ENCODE measurements around the gene CNTNAP1.
A peak's percentile ranks its signal among the peaks of the same experiment; 100 is the strongest.
"Not testable (repeated sequence)": the region's sequence is repeated elsewhere in the genome, so short reads cannot be mapped to it uniquely, and the experiment has no call there.

The CNTNAP1 gene

GRCh38 chr17:42651392-42651791 lies 30.9 kb upstream of the CNTNAP1 start:
- no peak for TF ChIP-seq CTCF (IDR thresholded peaks at IDR 0.05; ENCODE audit: low read depth, low read length)
- in situ Hi-C loops (cut with HindIII; ENCODE audit: low sequenced_read_pairs): no loop called here
- H3K4me3 ChIP-seq (ENCODE audit: low read depth, low read length): no peak overlapping the region
- no peak for DNase-seq (ENCODE audit: low read depth, low spot score)

- TF ChIP-seq CTCF (IDR thresholded peaks at IDR 0.05; ENCODE audit: low read depth, low read length): no peak
These were observed 28.9 kb upstream of the CNTNAP1 start for GRCh38 chr17:42653179-42654124.

GRCh38 chr17:42655528-42655927 lies 26.8 kb upstream of the CNTNAP1 start:
- peak; percentile 76 for DNase-seq (ENCODE audit: low read depth, low spot score)
- H3K4me3 ChIP-seq (ENCODE audit: low read depth, low read length): no peak overlapping the region
- TF ChIP-seq CTCF (IDR thresholded peaks at IDR 0.05; ENCODE audit: low read depth, low read length): no peak
- in situ Hi-C loops (cut with HindIII; ENCODE audit: low sequenced_read_pairs): no loop called here

More at GRCh38 chr17:42653179-42654124, 28.9 kb upstream of the CNTNAP1 start:
- in situ Hi-C loops (cut with HindIII; ENCODE audit: low sequenced_read_pairs): no loop called here
- peak overlapping the region; percentile 27 for H3K4me3 ChIP-seq (ENCODE audit: low read depth, low read length)
- DNase-seq (ENCODE audit: low read depth, low spot score): peak; percentile 73

- DNase-seq (ENCODE audit: low read depth, low spot score): no peak
- in situ Hi-C loops (cut with HindIII; ENCODE audit: low sequenced_read_pairs): no loop called here
- TF ChIP-seq CTCF (IDR thresholded peaks at IDR 0.05; ENCODE audit: low read depth, low read length): no peak
- H3K4me3 ChIP-seq (ENCODE audit: low read depth, low read length): no peak overlapping the region
These were observed 24.3 kb upstream of the CNTNAP1 start for GRCh38 chr17:42657824-42658588.

GRCh38 chr17:42659079-42659931 lies 23.0 kb upstream of the CNTNAP1 start, which contains the start of gene TUBG2:
TSS of gene TUBG2 (plus strand) at chr17:42659284. CDS start at chr17:42659504, 220 bp downstream.
- no peak for TF ChIP-seq CTCF (IDR thresholded peaks at IDR 0.05; ENCODE audit: low read depth, low read length)
- DNase-seq (ENCODE audit: low read depth, low spot score): peak; percentile 89
- H3K4me3 ChIP-seq (ENCODE audit: low read depth, low read length): peak within 1 kb of the TSS; percentile 64
- in situ Hi-C loops (cut with HindIII; ENCODE audit: low sequenced_read_pairs): no loop called here

- peak overlapping the region; percentile 64 for H3K4me3 ChIP-seq (ENCODE audit: low read depth, low read length)
- DNase-seq (ENCODE audit: low read depth, low spot score); in situ Hi-C loops (cut with HindIII; ENCODE audit: low sequenced_read_pairs): not testable (repeated sequence)
These were observed 22.4 kb upstream of the CNTNAP1 start for GRCh38 chr17:42659932-42660274.
